B cell (primary cell): ENCODE results near the gene EFCAB8. TPM values are rescaled to one million over a fixed set of nuclear protein-coding genes. Genes with fewer than 3 reads are reported as not detected.

Experiments
- ATAC-seq: fragments of 200-7000 bp; cut with Tn5 transposase; one replicate; pipeline ENCODE4 v1.10.0; 2021; ENCODE audit warnings: low read depth, mild to moderate bottlenecking, moderate number of reproducible peaks, moderate library complexity
- CTCF ChIA-PET: fragments of 350-600 bp; sonication (Branson Sonifier 250); formaldehyde crosslinking; loops from one replicate; lab custom pipeline; 2021; ENCODE audit warnings: antibody characterized with exemption, inconsistent platforms; lab: Charles Lee
- POLR2A ChIA-PET: fragments of 350-600 bp; sonication (Branson Sonifier 250); formaldehyde crosslinking; loops from one replicate; lab custom pipeline; 2021; ENCODE audit warnings: antibody characterized with exemption; lab: Charles Lee
- DNase-seq: peaks from one replicate; pipeline ENCODE4 v3.0.0; 2013
- H2AFZ ChIP-seq: 2 replicates; pipeline ENCODE4 v1.6.1; 2012; ENCODE audit warnings: mild to moderate bottlenecking, low read depth, low read length; ENCODE audit not compliant: insufficient read depth, poor library complexity, severe bottlenecking
- H3K27ac ChIP-seq, 2 donors: 1 replicate in 1 of 2; 2 replicates in 1 of 2; pipeline ENCODE4 v1.5.1; 2012 to 2013; ENCODE audit warnings: low read length in 2 of 2, mild to moderate bottlenecking in 2 of 2, moderate library complexity in 1 of 2
- H3K27me3 ChIP-seq, 4 experiments: fragments of 200-600 bp in 1 of 4; sonication (generic) in 1 of 4; replicated peaks in 1 of 4; 1 replicate in 2 of 4; 2 replicates in 2 of 4; pipeline versions ENCODE4 v1.6.1 to v1.7.0; 2013 to 2016; ENCODE audit warnings: low read length in 3 of 4, mild to moderate bottlenecking in 2 of 4, mixed read lengths in 1 of 4, moderate library complexity in 1 of 4; ENCODE audit not compliant: insufficient read depth in 4 of 4, control insufficient read depth in 3 of 4; ENCODE audit errors: control extremely low read depth in 1 of 4
- H3K36me3 ChIP-seq, 2 experiments: replicated peaks in 1 of 2; 1 replicate in 1 of 2; 2 replicates in 1 of 2; pipeline versions ENCODE4 v1.6.1 to v1.7.1; 2013; ENCODE audit warnings: low read length in 1 of 2; ENCODE audit not compliant: insufficient read depth in 2 of 2, control insufficient read depth in 1 of 2; ENCODE audit errors: control extremely low read depth in 1 of 2, extremely low read depth in 1 of 2
- H3K4me1 ChIP-seq, 2 donors: fragments of 200-600 bp in 1 of 2; sonication (generic) in 1 of 2; 1 replicate in 1 of 2; 2 replicates in 1 of 2; pipeline versions ENCODE4 v1.5.1 to v1.6.1; 2013 to 2017; ENCODE audit warnings: low read length in 2 of 2; ENCODE audit not compliant: control insufficient read depth in 2 of 2, insufficient read depth in 2 of 2
- H3K4me2 ChIP-seq: replicated peaks from 2 replicates; pipeline ENCODE3; 2012; ENCODE audit warnings: mild to moderate bottlenecking, low read depth, low read length; ENCODE audit not compliant: poor library complexity, severe bottlenecking
- H3K4me3 ChIP-seq, 5 experiments: fragments of 200-600 bp in 1 of 5; sonication (generic) in 1 of 5; 1 replicate in 3 of 5; 2 replicates in 2 of 5; pipeline versions ENCODE4 v1.5.1 to v1.7.0; 2011 to 2016; ENCODE audit warnings: low read length in 4 of 5, mild to moderate bottlenecking in 4 of 5, low read depth in 2 of 5, control low read depth in 1 of 5, moderate library complexity in 1 of 5; ENCODE audit not compliant: insufficient read depth in 1 of 5; ENCODE audit errors: control extremely low read depth in 1 of 5, extremely low read depth in 1 of 5
- H3K79me2 ChIP-seq: fragments of 200-600 bp; sonication (generic); one replicate; pipeline ENCODE4 v1.6.0; 2016; ENCODE audit warnings: low read length; ENCODE audit not compliant: control insufficient read depth, insufficient read depth
- H3K9ac ChIP-seq: fragments of 200-600 bp; sonication (generic); 2 replicates; pipeline ENCODE4 v1.6.1; 2017; ENCODE audit warnings: mild to moderate bottlenecking, low read length, moderate library complexity
- H3K9me3 ChIP-seq, 3 donors: one replicate each; pipeline versions ENCODE4 v1.6.1 to v1.7.1; 2013; ENCODE audit warnings: low read length in 2 of 3; ENCODE audit not compliant: control insufficient read depth in 2 of 3, insufficient read depth in 1 of 3; ENCODE audit errors: control extremely low read depth in 1 of 3
- H4K20me1 ChIP-seq: 2 replicates; pipeline ENCODE4 v1.6.0; 2012; ENCODE audit warnings: mild to moderate bottlenecking, low read length; ENCODE audit not compliant: insufficient read depth, control insufficient read depth, poor library complexity, severe bottlenecking
- H3K27ac Mint-ChIP-seq: one replicate; pipeline ENCODE4 v1.8.0; 2021; ENCODE audit warnings: mixed read lengths
- H3K27me3 Mint-ChIP-seq: one replicate; pipeline ENCODE4 v1.8.0; 2021; ENCODE audit warnings: mixed read lengths
- H3K4me1 Mint-ChIP-seq: one replicate; pipeline ENCODE4 v1.8.0; 2021; ENCODE audit warnings: mixed read lengths
- H3K4me3 Mint-ChIP-seq: one replicate; pipeline ENCODE4 v1.8.0; 2021; ENCODE audit warnings: mixed read lengths
- H3K9me3 Mint-ChIP-seq: one replicate; pipeline ENCODE4 v1.8.0; 2022; ENCODE audit warnings: mixed read lengths; ENCODE audit not compliant: insufficient read depth
- CTCF ChIP-seq: fragments of 200-600 bp; IDR thresholded peaks from one replicate; pipeline ENCODE4 v1.8.0; 2022; ENCODE audit warnings: antibody characterized with exemption, mild to moderate bottlenecking
- EZH2 ChIP-seq: IDR thresholded peaks from 2 replicates; pipeline ENCODE4 v1.6.1; 2012; ENCODE audit warnings: borderline replicate concordance, low read depth, mild to moderate bottlenecking, moderate library complexity, low read length; ENCODE audit not compliant: insufficient read depth, poor library complexity, severe bottlenecking
- WGBS: methylation state at CpG from one replicate; pipeline ENCODE4 v1.1.5; 2013; ENCODE audit warnings: missing lambda C conversion rate; ENCODE audit not compliant: insufficient coverage; 5-methylcytosine and 5-hydroxymethylcytosine counted together
- intact Hi-C: fragments of 100-400 bp; cut with micrococcal nuclease; formaldehyde crosslinking; loops from one replicate; pipeline ENCODE4 v1.10.0; 2022
- polyA plus RNA-seq: library from polyadenylated mRNA; depleted of rRNA; stranded (reverse); fragments of >200 nt; gene quantifications from 2 replicates; pipeline ENCODE4 v1.2.3, GENCODE V29; 2012
- total RNA-seq, 2 donors: library from RNA; stranded (reverse); fragments of 120-200 nt in 1 of 2; gene quantifications; 1 replicate in 1 of 2; 2 replicates in 1 of 2; pipeline versions ENCODE4 v1.2.3 to v1.2.4, GENCODE V29; 2013 to 2022

Gene EFCAB8
- total and polyA plus RNA-seq, 2 donors (not counting 1 experiment from before 2014, with no cell fraction given), result 0.72 to 2.3 TPM

- ChIA-PET POLR2A (no interaction called here), CTCF (interaction anchor here (1.4 kb wide), 1 partner anchor 18 kb away, joined by 3 read pairs; no protein-coding TSS in a partner anchor)
- intact Hi-C loops, result no loop called here
- H3K27ac Mint-ChIP-seq, result no peak overlapping the region
- Histone ChIP-seq H3K4me2 (no peak overlapping the region), H3K9ac (no peak overlapping the region), H3K4me1 (no peaks in the 10 kb centered on the region), H2AFZ (no peak overlapping the region), H4K20me1 (no peaks in the 10 kb centered on the region), H3K27me3 (peaks cover 0 to 3% (median 0%) of the 10 kb centered on the region in 4 experiments), H3K4me3 (no peak overlapping the region), H3K27ac (no peak overlapping the region), H3K36me3 (no peaks in the 10 kb centered on the region), H3K79me2 (no peaks in the 10 kb centered on the region), H3K9me3 (peaks cover 0 to 15% (median 14%) of the 10 kb centered on the region in 3 donors)
- TF ChIP-seq CTCF (no peak), EZH2 (no peak)
- ATAC-seq, result no peak
- H3K4me1 Mint-ChIP-seq, result no peaks in the 10 kb centered on the region
- WGBS, result 97% methylated on average over 12 of the region's 12 CpGs
- no peak for DNase-seq
- H3K27me3 Mint-ChIP-seq, result no peaks in the 10 kb centered on the region
- peaks cover 6% of the 10 kb centered on the region for H3K9me3 Mint-ChIP-seq
- H3K4me3 Mint-ChIP-seq, result no peak overlapping the region
Observed at GRCh38 chr20:32920066-32920465, 61.3 kb downstream of the EFCAB8 start.

DNA sequence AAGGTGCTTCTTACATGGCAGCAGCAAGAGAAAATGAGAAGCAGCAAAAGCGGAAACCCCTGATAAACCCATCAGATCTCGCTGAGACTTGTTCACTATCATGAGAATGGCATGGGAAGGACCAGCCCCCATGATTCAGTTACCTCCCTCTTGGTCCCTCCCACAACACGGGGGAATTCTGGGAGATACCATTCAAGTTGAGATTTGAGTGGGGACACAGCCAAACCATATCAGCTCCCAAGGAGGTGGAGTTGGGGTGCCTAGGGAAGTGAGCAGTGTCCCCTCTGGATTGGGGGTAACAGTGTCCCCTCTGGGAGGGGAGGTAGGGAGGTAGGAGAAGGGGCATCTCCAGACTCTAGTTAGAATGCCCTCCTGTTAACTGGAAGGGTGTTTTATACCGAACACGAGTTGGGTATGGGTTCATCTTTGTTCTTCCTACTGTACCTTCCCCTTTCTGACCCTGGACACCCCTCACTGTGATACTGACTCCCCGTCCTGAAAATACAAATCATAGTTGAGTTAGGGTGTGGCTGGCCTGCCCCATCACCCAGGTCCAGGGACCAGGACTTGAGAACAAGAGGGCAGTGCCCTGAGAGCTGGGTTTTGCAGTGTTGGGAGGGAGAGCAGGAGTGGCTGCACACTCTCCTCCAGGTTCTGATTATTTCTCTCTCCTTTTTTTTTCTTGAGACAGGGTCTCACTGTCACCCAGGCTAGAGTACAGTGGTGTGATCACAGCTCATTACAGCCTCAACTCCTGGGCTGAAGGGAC lies 62.0 kb downstream of the EFCAB8 start:
- Histone ChIP-seq H3K27ac (no peak overlapping the region), H3K4me3 (no peak overlapping the region), H3K4me1 (no peaks in the 10 kb centered on the region), H3K4me2 (no peak overlapping the region), H4K20me1 (no peaks in the 10 kb centered on the region), H3K9ac (no peak overlapping the region), H2AFZ (no peak overlapping the region), H3K36me3 (no peaks in the 10 kb centered on the region), H3K79me2 (no peaks in the 10 kb centered on the region), H3K9me3 (peaks cover 0 to 11% (median 8%) of the 10 kb centered on the region in 3 donors), H3K27me3 (peaks cover 0 to 3% (median 0%) of the 10 kb centered on the region in 4 experiments)
- H3K4me1 Mint-ChIP-seq, result no peaks in the 10 kb centered on the region
- H3K4me3 Mint-ChIP-seq, result no peak overlapping the region
- H3K27me3 Mint-ChIP-seq, result no peaks in the 10 kb centered on the region
- 94% methylated on average over 2 of the region's 6 CpGs for WGBS
- ChIA-PET CTCF (interaction anchor here (1.4 kb wide), 1 partner anchor 18 kb away, joined by 3 read pairs; no protein-coding TSS in a partner anchor), POLR2A (no interaction called here)
- DNase-seq, result no peak
- TF ChIP-seq EZH2, result no peak
- TF ChIP-seq CTCF, result no peak
- peaks cover 2% of the 10 kb centered on the region for H3K9me3 Mint-ChIP-seq
- no peak for ATAC-seq
- intact Hi-C loops, result no loop called here
- no peak overlapping the region for H3K27ac Mint-ChIP-seq
